Left ventricle myocardium inferior (tissue), 1 donor: ENCODE results near the gene TDRD12. TPM values are rescaled to one million over a fixed set of nuclear protein-coding genes. Genes with fewer than 3 reads are reported as not detected.

Source experiments
- DNase-seq: peaks from one replicate; pipeline ENCODE4 v3.0.0-alpha.2; 2020
- H3K27ac ChIP-seq: fragments of 200-600 bp; replicated peaks from 2 replicates; pipeline ENCODE4 v1.8.0; 2021
- H3K27me3 ChIP-seq: fragments of 200-600 bp; 2 replicates; pipeline ENCODE4 v1.8.0; 2021; ENCODE audit warnings: low read depth
- H3K36me3 ChIP-seq: fragments of 200-600 bp; 2 replicates; pipeline ENCODE4 v1.8.0; 2021
- H3K4me1 ChIP-seq: fragments of 200-600 bp; 2 replicates; pipeline ENCODE4 v1.8.0; 2021
- H3K4me3 ChIP-seq: fragments of 200-600 bp; 2 replicates; pipeline ENCODE4 v1.8.0; 2021; ENCODE audit warnings: mild to moderate bottlenecking, moderate library complexity
- H3K9me3 ChIP-seq: fragments of 200-600 bp; replicated peaks from 2 replicates; pipeline ENCODE4 v1.8.0; 2021
- CTCF ChIP-seq: fragments of 200-600 bp; IDR thresholded peaks from 2 replicates; pipeline ENCODE4 v1.8.0; 2021; ENCODE audit warnings: antibody characterized with exemption, mild to moderate bottlenecking, borderline replicate concordance
- intact Hi-C: fragments of 100-400 bp; cut with micrococcal nuclease; formaldehyde crosslinking; loops from one replicate; pipeline ENCODE4 v1.11.0; 2022
- total RNA-seq: library from RNA; stranded (reverse); fragmentation: NEBNext Ultra II Directional; extraction: Animal tissue kit (Norgen Biotek cat#: 25700); gene quantifications from one replicate; pipeline ENCODE4 v1.2.1, GENCODE V29; 2021
- donor health status: DM: no; HTN: yes; CAD: no; lungs with severe emphysema.

The TDRD12 gene
- total RNA-seq, 1 donor from 2014 or later = not detected

- H3K4me1 ChIP-seq = no peaks in the 10 kb centered on the region
- intact Hi-C loops = no loop called here
- no peaks in the 10 kb centered on the region for H3K36me3 ChIP-seq
- no peaks in the 10 kb centered on the region for H3K9me3 ChIP-seq
- H3K27me3 ChIP-seq = no peaks in the 10 kb centered on the region
- TF ChIP-seq CTCF = no peak
- no peak for DNase-seq
- no peak overlapping the region for H3K4me3 ChIP-seq
- no peak overlapping the region for H3K27ac ChIP-seq
Observed at GRCh38 chr19:32858155-32858554, 138.6 kb downstream of the TDRD12 start.

GRCh38 chr19:32858559-32858958 lies 139.0 kb downstream of the TDRD12 start:
- intact Hi-C loops = no loop called here
- TF ChIP-seq CTCF = no peak

GRCh38 chr19:32859591-32859990 lies 140.0 kb downstream of the TDRD12 start:
- Histone ChIP-seq H3K36me3 (no peaks in the 10 kb centered on the region), H3K27me3 (no peaks in the 10 kb centered on the region), H3K9me3 (no peaks in the 10 kb centered on the region), H3K27ac (no peak overlapping the region), H3K4me3 (no peak overlapping the region), H3K4me1 (no peaks in the 10 kb centered on the region)
- DNase-seq = no peak
- intact Hi-C loops = no loop called here
- no peak for TF ChIP-seq CTCF

More at GRCh38 chr19:32858559-32858958, 139.0 kb downstream of the TDRD12 start:
- Histone ChIP-seq H3K27me3 (no peaks in the 10 kb centered on the region), H3K4me1 (no peaks in the 10 kb centered on the region), H3K27ac (no peak overlapping the region), H3K9me3 (no peaks in the 10 kb centered on the region), H3K36me3 (no peaks in the 10 kb centered on the region), H3K4me3 (no peak overlapping the region)
- no peak for DNase-seq

- no peak overlapping the region for H3K27ac ChIP-seq
- H3K9me3 ChIP-seq = no peaks in the 10 kb centered on the region
- H3K4me1 ChIP-seq = no peaks in the 10 kb centered on the region
- no peaks in the 10 kb centered on the region for H3K27me3 ChIP-seq
- DNase-seq = no peak
- no peak for TF ChIP-seq CTCF
- no peak overlapping the region for H3K4me3 ChIP-seq
- intact Hi-C loops = no loop called here
- H3K36me3 ChIP-seq = no peaks in the 10 kb centered on the region
Observed at GRCh38 chr19:32861596-32861995, 142.0 kb downstream of the TDRD12 start.

- no peaks in the 10 kb centered on the region for H3K27me3 ChIP-seq
- no peak overlapping the region for H3K4me3 ChIP-seq
- no peak overlapping the region for H3K27ac ChIP-seq
Observed at GRCh38 chr19:32862173-32862572, 142.6 kb downstream of the TDRD12 start.

More at GRCh38 chr19:32862173-32862572, 142.6 kb downstream of the TDRD12 start:
- Histone ChIP-seq H3K4me1 (no peaks in the 10 kb centered on the region), H3K9me3 (no peaks in the 10 kb centered on the region), H3K36me3 (no peaks in the 10 kb centered on the region)
- DNase-seq = no peak
- intact Hi-C loops = no loop called here
- no peak for TF ChIP-seq CTCF
